H1 (cell line): ENCODE data around the gene RXRA. TPM values are rescaled to one million over a fixed set of nuclear protein-coding genes. Genes with fewer than 3 reads are reported as not detected.

ENCODE experiments used
- CTCF ChIA-PET: fragments of 300-600 bp; sonication (Branson Sonifier 250); formaldehyde crosslinking; loops from one replicate; lab custom pipeline; 2021; ENCODE audit not compliant: partially characterized antibody; lab: Charles Lee
- POLR2A ChIA-PET: fragments of 300-600 bp; sonication (Branson Sonifier 250); formaldehyde crosslinking; loops from one replicate; lab custom pipeline; 2021; ENCODE audit warnings: inconsistent platforms; ENCODE audit not compliant: partially characterized antibody; lab: Charles Lee
- DNase-seq, 2 experiments: peaks; one replicate each; pipeline versions ENCODE4 v3.0.0 to v3.0.0-alpha.2; 2010 to 2022; ENCODE audit warnings: low spot score in 2 of 2, low read depth in 1 of 2, mixed read lengths in 1 of 2
- FAIRE-seq: peaks from 2 replicates; lab custom pipeline; 2011; peaks lifted over from hg19 to GRCh38; lab: Jason Lieb, UNC
- H2AFZ ChIP-seq: 2 replicates; pipeline ENCODE4 v1.8.1; 2012; ENCODE audit warnings: low read length, inconsistent platforms
- H2AK5ac ChIP-seq: 2 replicates; pipeline ENCODE4 v1.6.1; 2013; ENCODE audit warnings: low read depth, low read length
- H2BK120ac ChIP-seq: replicated peaks from 2 replicates; pipeline ENCODE3; 2013; ENCODE audit warnings: low read depth, low read length, inconsistent platforms
- H2BK12ac ChIP-seq: 2 replicates; pipeline ENCODE4 v1.6.1; 2013; ENCODE audit warnings: low read depth, low read length
- H2BK15ac ChIP-seq: 2 replicates; pipeline ENCODE4 v1.6.1; 2013; ENCODE audit warnings: low read length
- H2BK20ac ChIP-seq: 2 replicates; pipeline ENCODE4 v1.6.1; 2013; ENCODE audit warnings: low read length
- H2BK5ac ChIP-seq: 2 replicates; pipeline ENCODE4 v1.6.1; 2013; ENCODE audit warnings: low read depth, low read length
- H3K14ac ChIP-seq: 2 replicates; pipeline ENCODE4 v1.6.1; 2013; ENCODE audit warnings: inconsistent platforms; ENCODE audit not compliant: insufficient read length
- H3K18ac ChIP-seq: 2 replicates; pipeline ENCODE4 v1.6.1; 2013; ENCODE audit warnings: low read length; ENCODE audit errors: extremely low read depth
- H3K23ac ChIP-seq: 2 replicates; pipeline ENCODE4 v1.6.1; 2013; ENCODE audit warnings: inconsistent platforms; ENCODE audit not compliant: insufficient read length
- H3K23me2 ChIP-seq: 2 replicates; pipeline ENCODE4 v1.6.1; 2013; ENCODE audit warnings: low read depth, low read length
- H3K27ac ChIP-seq: 2 replicates; pipeline ENCODE4 v1.6.1; 2011; ENCODE audit warnings: low read depth, low read length, inconsistent platforms
- H3K27me3 ChIP-seq, 4 experiments: replicated peaks in 1 of 4; 1 replicate in 1 of 4; 2 replicates in 3 of 4; pipeline versions ENCODE4 v1.6.1 to v1.8.1; 2011 to 2013; ENCODE audit warnings: low read length in 3 of 4, mild to moderate bottlenecking in 3 of 4, inconsistent platforms in 2 of 4, mixed read lengths in 2 of 4, moderate library complexity in 1 of 4; ENCODE audit not compliant: control insufficient read depth in 3 of 4, insufficient read depth in 3 of 4; ENCODE audit errors: extremely low read depth in 1 of 4
- H3K36me3 ChIP-seq, 4 experiments: 2 replicates each; pipeline versions ENCODE4 v1.6.1 to v1.8.1; 2011 to 2013; ENCODE audit warnings: mild to moderate bottlenecking in 4 of 4, low read length in 3 of 4, moderate library complexity in 2 of 4, control low read depth in 1 of 4, inconsistent platforms in 1 of 4; ENCODE audit not compliant: insufficient read depth in 4 of 4, control insufficient read depth in 2 of 4
- H3K4ac ChIP-seq: replicated peaks from 2 replicates; pipeline ENCODE3; 2013; ENCODE audit warnings: low read length, low read depth, mixed read lengths, inconsistent platforms; ENCODE audit not compliant: insufficient read length
- H3K4me1 ChIP-seq, 4 experiments: replicated peaks in 1 of 4; 1 replicate in 1 of 4; 2 replicates in 3 of 4; pipeline versions ENCODE4 v1.6.1 to v1.8.1; 2011 to 2013; ENCODE audit warnings: low read length in 3 of 4, inconsistent platforms in 2 of 4, mixed read lengths in 1 of 4; ENCODE audit not compliant: insufficient read depth in 4 of 4, control insufficient read depth in 3 of 4
- H3K4me2 ChIP-seq, 2 experiments: 2 replicates each; pipeline versions ENCODE4 v1.6.1 to v1.8.1; 2011 to 2013; ENCODE audit warnings: low read depth in 2 of 2, low read length in 2 of 2, control low read depth in 1 of 2, inconsistent platforms in 1 of 2, mild to moderate bottlenecking in 1 of 2; ENCODE audit not compliant: insufficient read depth in 1 of 2
- H3K4me3 ChIP-seq, 4 experiments: fragments of 200-600, 300-600 bp in 1 of 4; sonication (generic), shearing (Covaris generic), sonication (Bioruptor Twin) in 1 of 4; 2 replicates each; pipeline versions ENCODE4 v1.5.1 to v1.8.1; 2011 to 2016; ENCODE audit warnings: low read length in 4 of 4, low read depth in 3 of 4, control low read depth in 2 of 4, inconsistent platforms in 2 of 4, mild to moderate bottlenecking in 2 of 4, mixed read lengths in 1 of 4, moderate library complexity in 1 of 4; ENCODE audit not compliant: insufficient read depth in 2 of 4; ENCODE audit errors: extremely low read depth in 1 of 4
- H3K56ac ChIP-seq: replicated peaks from 2 replicates; pipeline ENCODE3; 2013; ENCODE audit warnings: low read depth, mild to moderate bottlenecking, mixed read lengths, low read length, inconsistent platforms; ENCODE audit not compliant: insufficient read length
- H3K79me1 ChIP-seq: 2 replicates; pipeline ENCODE4 v1.6.1; 2013; ENCODE audit warnings: low read depth, low read length, control low read depth
- H3K79me2 ChIP-seq, 2 experiments: 2 replicates each; pipeline versions ENCODE4 v1.6.1 to v1.8.1; 2012 to 2013; ENCODE audit warnings: low read length in 2 of 2, mild to moderate bottlenecking in 2 of 2, inconsistent platforms in 1 of 2; ENCODE audit not compliant: insufficient read depth in 2 of 2, control insufficient read depth in 1 of 2
- H3K9ac ChIP-seq, 4 experiments: replicated peaks in 1 of 4; 1 replicate in 1 of 4; 2 replicates in 3 of 4; pipeline versions ENCODE4 v1.6.1 to v1.8.1; 2011 to 2013; ENCODE audit warnings: low read depth in 3 of 4, low read length in 3 of 4, control low read depth in 2 of 4, mild to moderate bottlenecking in 2 of 4, moderate library complexity in 2 of 4, inconsistent platforms in 1 of 4; ENCODE audit errors: extremely low read depth in 1 of 4
- H3K9me3 ChIP-seq, 2 experiments: 2 replicates each; pipeline versions ENCODE4 v1.6.1 to v1.8.1; 2012 to 2013; ENCODE audit warnings: mild to moderate bottlenecking in 2 of 2, moderate library complexity in 2 of 2, control low read depth in 1 of 2, inconsistent platforms in 1 of 2, low read depth in 1 of 2, low read length in 1 of 2, mixed read lengths in 1 of 2; ENCODE audit not compliant: insufficient read depth in 2 of 2
- H4K20me1 ChIP-seq, 2 experiments: replicated peaks in 1 of 2; 2 replicates each; pipeline versions ENCODE3 to v1.8.1; 2011 to 2013; ENCODE audit warnings: inconsistent platforms in 2 of 2, low read length in 2 of 2, mild to moderate bottlenecking in 1 of 2; ENCODE audit not compliant: insufficient read depth in 2 of 2, control insufficient read depth in 1 of 2
- H4K5ac ChIP-seq: 2 replicates; pipeline ENCODE4 v1.6.1; 2013; ENCODE audit warnings: low read length, low read depth, mixed read lengths, inconsistent platforms; ENCODE audit not compliant: insufficient read length
- H4K8ac ChIP-seq: 2 replicates; pipeline ENCODE4 v1.8.0; 2013; ENCODE audit warnings: mild to moderate bottlenecking, moderate library complexity, low read length, inconsistent platforms; ENCODE audit not compliant: insufficient read depth; ENCODE audit errors: extremely low read depth
- H4K91ac ChIP-seq: replicated peaks from 2 replicates; pipeline ENCODE3; 2013; ENCODE audit warnings: low read length, mixed read lengths, inconsistent platforms; ENCODE audit not compliant: insufficient read length
- BACH1 ChIP-seq: IDR thresholded peaks from 2 replicates; pipeline ENCODE4 v1.6.1; 2012; ENCODE audit warnings: low read length, improper control_type of control experiment
- EGR1 ChIP-seq: IDR thresholded peaks from 2 replicates; pipeline ENCODE4 v1.6.1; 2011; ENCODE audit warnings: low read depth, low read length, borderline replicate concordance
- EP300 ChIP-seq, 2 experiments: IDR thresholded peaks; 1 replicate in 1 of 2; 2 replicates in 1 of 2; pipeline ENCODE4 v1.6.1; 2011 to 2012; ENCODE audit warnings: low read depth in 2 of 2, low read length in 2 of 2, mild to moderate bottlenecking in 2 of 2, borderline replicate concordance in 1 of 2, inconsistent platforms in 1 of 2, moderate library complexity in 1 of 2
- EZH2 ChIP-seq: fragments of 200-600 bp; sonication (generic); IDR thresholded peaks from 2 replicates; pipeline ENCODE4 v1.7.1; 2012; ENCODE audit warnings: low read depth, mild to moderate bottlenecking, moderate library complexity, low read length, inconsistent platforms; ENCODE audit not compliant: severe bottlenecking
- HDAC6 ChIP-seq: IDR thresholded peaks from one replicate; pipeline ENCODE4 v1.7.1; 2012; ENCODE audit warnings: low read depth, mild to moderate bottlenecking, inconsistent platforms, low read length, moderate library complexity
- POU5F1 ChIP-seq: IDR thresholded peaks from 2 replicates; pipeline ENCODE4 v1.6.1; 2011; ENCODE audit warnings: low read depth, mild to moderate bottlenecking, low read length, moderate library complexity
- SAP30 ChIP-seq: fragments of 300-600 bp; sonication (generic); IDR thresholded peaks from 2 replicates; pipeline ENCODE4 v1.7.1; 2012; ENCODE audit warnings: low read length, moderate library complexity, mild to moderate bottlenecking, inconsistent platforms; ENCODE audit not compliant: insufficient read depth, insufficient replicate concordance
- SIN3A ChIP-seq, 2 experiments: IDR thresholded peaks in 1 of 2; conservative IDR thresholded peaks in 1 of 2; 2 replicates each; pipeline ENCODE4 v1.6.1; 2011 to 2012; ENCODE audit warnings: low read length in 2 of 2, improper control_type of control experiment in 1 of 2, low read depth in 1 of 2, mild to moderate bottlenecking in 1 of 2
- SIX5 ChIP-seq: IDR thresholded peaks from 2 replicates; pipeline ENCODE4 v1.6.1; 2011; ENCODE audit warnings: mild to moderate bottlenecking, low read depth, low read length
- SUZ12 ChIP-seq: fragments of 200-600 bp; sonication (generic); IDR thresholded peaks from 2 replicates; pipeline ENCODE4 v1.6.1; 2012; ENCODE audit warnings: mild to moderate bottlenecking, inconsistent platforms, low read length, moderate library complexity, mixed read lengths
- WGBS, 2 experiments: shearing (Covaris generic) in 1 of 2; methylation state at CpG; one replicate each; pipeline versions ENCODE4 v1.1.6 to v1.1.7; 2013 to 2015; ENCODE audit warnings: low lambda C conversion rate in 2 of 2, mixed read lengths in 2 of 2, inconsistent platforms in 1 of 2, low coverage in 1 of 2, missing lambda C conversion rate in 1 of 2; ENCODE audit not compliant: insufficient replicate concordance in 2 of 2, insufficient coverage in 1 of 2, insufficient read length in 1 of 2; ENCODE audit errors: extremely low coverage in 1 of 2, missing lambda C conversion rate in 1 of 2; 5-methylcytosine and 5-hydroxymethylcytosine counted together
- polyA plus RNA-seq, 7 experiments: library from polyadenylated mRNA; depleted of rRNA in 3 of 7; stranded (reverse) in 5 of 7; unstranded in 2 of 7; fragments of >200 nt in 5 of 7; fragments of 200-250 nt in 2 of 7; gene quantifications; 1 replicate in 5 of 7; 2 replicates in 1 of 7; 4 replicates in 1 of 7; pipeline versions ENCODE4 v1.2.1 to v1.2.3, GENCODE V29; 2011 to 2013; ENCODE audit warnings: missing spikeins in 2 of 7, mixed read lengths in 2 of 7
- total RNA-seq: library from RNA; stranded (reverse); fragmentation: NEBNext Ultra II Directional; extraction: Animal tissue kit (Norgen Biotek cat#: 25700); gene quantifications from 2 replicates; pipeline ENCODE4 v1.2.1, GENCODE V29; 2021

The RXRA gene
- total and polyA plus RNA-seq, 2 of the 8 experiments (the other 6 are each of a cell fraction or from before 2014, with no cell fraction given), result 9.8 to 29.4 TPM

DNA sequence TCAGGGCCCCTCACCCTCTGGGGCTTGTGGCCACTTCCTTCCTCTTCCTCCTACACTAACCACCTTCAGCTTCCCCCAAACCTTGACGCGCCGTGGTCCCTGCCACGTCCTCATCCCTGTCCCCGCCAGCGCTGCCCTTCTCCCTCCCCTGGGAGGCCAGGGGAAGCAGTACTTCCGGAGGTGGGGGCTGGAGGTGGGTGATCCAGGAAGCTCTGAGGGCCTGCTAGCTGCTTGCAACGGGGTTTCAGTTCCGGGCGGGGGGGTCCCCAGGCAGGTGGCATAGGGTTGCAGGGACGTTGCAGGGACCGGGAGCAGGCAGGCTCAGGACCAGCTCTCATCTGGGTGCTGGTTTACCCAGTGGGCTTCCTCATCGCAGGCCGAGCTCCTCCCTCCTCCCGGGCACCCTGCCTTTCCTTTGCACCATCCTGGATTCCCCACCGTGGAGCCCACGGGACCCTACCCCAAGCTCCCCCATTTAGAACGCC lies 70.0 kb downstream of the RXRA start:
- Histone ChIP-seq H3K27me3 (no peaks in the 10 kb centered on the region), H2BK120ac (no peak overlapping the region), H3K9me3 (peaks cover 10 to 11% of the 10 kb centered on the region in 2 experiments), H3K79me2 (peaks cover 0 to 44% of the 10 kb centered on the region in 2 experiments; a peak in 2 of 4 replicates), H3K4me2 (no peak overlapping the region), H3K56ac (no peak overlapping the region), H3K36me3 (no peaks in the 10 kb centered on the region), H3K14ac (no peak overlapping the region), H2BK12ac (no peak overlapping the region), H4K20me1 (peaks cover 3 to 12% of the 10 kb centered on the region in 2 experiments), H3K4ac (no peak overlapping the region), H3K79me1 (peaks cover 8% of the 10 kb centered on the region), H2AK5ac (no peak overlapping the region), H2BK20ac (no peak overlapping the region), H4K8ac (no peak overlapping the region), H3K18ac (no peak overlapping the region), H3K4me3 (no peak overlapping the region), H4K91ac (no peak overlapping the region), H3K23me2 (peaks cover 3% of the 10 kb centered on the region; the same call in 1 of the 2 replicates), H3K4me1 (peaks cover 0 to 4% (median 1%) of the 10 kb centered on the region in 4 experiments; a peak in 2 of 7 replicates), H2BK5ac (no peak overlapping the region), H4K5ac (no peak overlapping the region), H3K9ac (no peak overlapping the region), H3K23ac (no peak overlapping the region), H3K27ac (no peak overlapping the region), H2BK15ac (no peak overlapping the region), H2AFZ (no peak overlapping the region)
- 78% methylated on average over 16 of the region's 18 CpGs; no CpG with 5 or more reads in 1 of the 2 experiments for WGBS, 2 experiments
- no peak for DNase-seq
- no peak for FAIRE-seq
- TF ChIP-seq SIN3A (conservative IDR thresholded peaks at IDR 0.05 in 1 of 2, IDR thresholded peaks at IDR 0.05 in 1 of 2; ENCODE audit: low read depth in 1 of 2, low read length in 2 of 2) (no peak), SIX5 (no peak), EP300 (IDR thresholded peaks at IDR 0.05; ENCODE audit: borderline replicate concordance in 1 of 2, low read depth in 2 of 2, low read length in 2 of 2) (no peak), HDAC6 (no peak), SAP30 (no peak), EZH2 (no peak), SUZ12 (no peak), POU5F1 (no peak), EGR1 (no peak), BACH1 (no peak)
- POLR2A ChIA-PET, result no interaction called here
- CTCF ChIA-PET, result interaction anchor here (1.0 to 1.7 kb wide), 7 partner anchors 13 to 228 kb away, joined by 3 to 5 read pairs (median 3); no protein-coding TSS in a partner anchor
